Gastroesophageal sphincter (tissue), 4 donors: ENCODE measurements around the gene KRTAP22-1. TPM values are rescaled to one million over a fixed set of nuclear protein-coding genes. Genes with fewer than 3 reads are reported as not detected.

ENCODE experiments used
- ATAC-seq: fragments of 150-250 bp; one replicate; pipeline ENCODE4 v1.9.1; 2016; ENCODE audit warnings: mild to moderate bottlenecking, moderate library complexity
- H3K27ac ChIP-seq, 4 donors: fragments of 200-600 bp; sonication (generic) in 3 of 4; 1 replicate in 3 of 4; 2 replicates in 1 of 4; pipeline ENCODE4 v1.5.1; 2016 to 2019
- H3K27me3 ChIP-seq: fragments of 200-600 bp; sonication (generic); one replicate; pipeline ENCODE4 v1.5.1; 2019
- H3K36me3 ChIP-seq, 2 donors: fragments of 200-600 bp; sonication (generic); one replicate each; pipeline ENCODE4 v1.5.1; 2019; ENCODE audit warnings: control low read depth in 1 of 2
- H3K4me1 ChIP-seq, 3 donors: fragments of 200-600 bp; sonication (generic); 1 replicate in 2 of 3; 2 replicates in 1 of 3; pipeline ENCODE4 v1.5.1; 2016 to 2019; ENCODE audit warnings: control low read depth in 2 of 3
- H3K4me3 ChIP-seq, 2 donors: fragments of 200-600 bp; sonication (generic); one replicate each; pipeline ENCODE4 v1.5.1; 2019; ENCODE audit warnings: mild to moderate bottlenecking in 1 of 2, moderate library complexity in 1 of 2
- H3K9me3 ChIP-seq, 3 donors: fragments of 200-600 bp; sonication (generic); one replicate each; pipeline ENCODE4 v1.5.1; 2017 to 2019; ENCODE audit warnings: control low read depth in 2 of 3
- EP300 ChIP-seq: sonication (generic); formaldehyde crosslinking; IDR thresholded peaks from one replicate; pipeline ENCODE4 v1.6.1; 2017; ENCODE audit warnings: antibody characterized with exemption, mild to moderate bottlenecking
- POLR2A ChIP-seq, 2 donors: fragments of 450-650 bp; IDR thresholded peaks; one replicate each; pipeline ENCODE4 v1.6.1; 2017; ENCODE audit warnings: antibody characterized with exemption in 2 of 2, mild to moderate bottlenecking in 2 of 2, moderate library complexity in 1 of 2
- POLR2AphosphoS5 ChIP-seq: sonication (generic); formaldehyde crosslinking; IDR thresholded peaks from one replicate; pipeline ENCODE4 v1.6.1; 2017; ENCODE audit warnings: antibody characterized with exemption
- WGBS, 2 donors: methylation state at CpG; one replicate each; pipeline ENCODE4 v1.1.5; 2018; ENCODE audit warnings: low coverage in 1 of 2; 5-methylcytosine and 5-hydroxymethylcytosine counted together
- total RNA-seq, 4 donors: library from RNA; depleted of rRNA; stranded (reverse); fragments of >200 nt; gene quantifications; one replicate each; pipeline ENCODE4 v1.1.0, GENCODE V29; 2016
- TF ChIP-seq, protein P1 (sequence below), 4 experiments: fragments of 200-600 bp in 2 of 4; fragments of 450-650 bp in 2 of 4; sonication (generic) in 1 of 4; IDR thresholded peaks; one replicate each; pipeline ENCODE4 v1.5.1; 2017 to 2019; ENCODE audit warnings: antibody characterized with exemption in 4 of 4, mild to moderate bottlenecking in 2 of 4, moderate library complexity in 2 of 4

KRTAP22-1 gene
- total RNA-seq, 4 donors from 2014 or later: not detected

DNA sequence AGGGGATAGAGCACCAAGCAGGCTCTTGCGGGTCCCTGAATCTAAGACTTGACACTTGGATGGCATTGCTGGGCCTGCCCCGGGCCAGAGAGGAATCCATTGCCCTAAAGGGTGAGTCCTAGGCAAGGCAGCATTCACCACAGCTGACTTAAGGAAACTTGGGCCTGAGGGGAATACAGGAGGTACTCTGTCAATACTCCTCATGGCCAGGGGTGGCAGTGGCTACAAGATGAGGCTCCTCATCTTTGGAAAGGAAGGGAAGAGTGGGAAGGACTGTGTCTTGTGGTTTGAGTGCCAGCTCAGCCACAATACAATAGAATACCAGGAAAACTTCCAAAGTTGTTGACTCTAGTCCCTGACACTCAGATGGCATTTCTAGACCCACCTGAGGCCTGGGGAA, 5.1 kb downstream of the KRTAP22-1 start:
- WGBS, 2 donors: no CpG with 5 or more reads among the region's 2 CpGs

DNA sequence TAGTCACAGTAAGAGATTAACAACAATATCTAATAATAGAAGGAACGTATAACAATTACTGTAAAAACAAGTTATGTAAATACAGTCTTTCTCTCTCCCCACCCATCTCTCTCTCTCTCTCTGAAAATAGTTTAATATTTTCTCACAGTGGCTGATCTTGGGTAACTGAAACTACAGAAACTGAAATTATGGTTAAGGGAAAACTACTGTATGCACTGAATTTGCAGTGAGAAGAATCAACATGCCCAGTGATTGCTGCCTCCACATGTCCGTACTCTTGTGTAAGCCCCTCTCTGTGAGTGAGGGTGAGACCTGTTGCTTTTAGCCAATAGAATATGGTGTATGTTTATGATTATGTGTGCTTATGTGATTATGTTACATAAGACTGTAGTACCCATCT, 11.2 kb downstream of the KRTAP22-1 start:
- no peak for ATAC-seq
- TF ChIP-seq EP300 (no peak), POLR2A (IDR thresholded peaks at IDR 0.05) (no peak), POLR2AphosphoS5 (no peak)
- TF ChIP-seq, protein P1, sequence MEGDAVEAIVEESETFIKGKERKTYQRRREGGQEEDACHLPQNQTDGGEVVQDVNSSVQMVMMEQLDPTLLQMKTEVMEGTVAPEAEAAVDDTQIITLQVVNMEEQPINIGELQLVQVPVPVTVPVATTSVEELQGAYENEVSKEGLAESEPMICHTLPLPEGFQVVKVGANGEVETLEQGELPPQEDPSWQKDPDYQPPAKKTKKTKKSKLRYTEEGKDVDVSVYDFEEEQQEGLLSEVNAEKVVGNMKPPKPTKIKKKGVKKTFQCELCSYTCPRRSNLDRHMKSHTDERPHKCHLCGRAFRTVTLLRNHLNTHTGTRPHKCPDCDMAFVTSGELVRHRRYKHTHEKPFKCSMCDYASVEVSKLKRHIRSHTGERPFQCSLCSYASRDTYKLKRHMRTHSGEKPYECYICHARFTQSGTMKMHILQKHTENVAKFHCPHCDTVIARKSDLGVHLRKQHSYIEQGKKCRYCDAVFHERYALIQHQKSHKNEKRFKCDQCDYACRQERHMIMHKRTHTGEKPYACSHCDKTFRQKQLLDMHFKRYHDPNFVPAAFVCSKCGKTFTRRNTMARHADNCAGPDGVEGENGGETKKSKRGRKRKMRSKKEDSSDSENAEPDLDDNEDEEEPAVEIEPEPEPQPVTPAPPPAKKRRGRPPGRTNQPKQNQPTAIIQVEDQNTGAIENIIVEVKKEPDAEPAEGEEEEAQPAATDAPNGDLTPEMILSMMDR (IDR thresholded peaks at IDR 0.05): no peak
- Histone ChIP-seq H3K27me3 (no peaks in the 10 kb centered on the region), H3K36me3 (no peaks in the 10 kb centered on the region), H3K27ac (no peak overlapping the region), H3K4me1 (no peaks in the 10 kb centered on the region), H3K9me3 (no peaks in the 10 kb centered on the region), H3K4me3 (no peak overlapping the region)
- 66 to 71% methylated on average over 2 of the region's 2 CpGs for WGBS, 2 donors

More for the DNA sequence above, 5.1 kb downstream of the KRTAP22-1 start:
- TF ChIP-seq POLR2AphosphoS5 (no peak), EP300 (no peak), POLR2A (IDR thresholded peaks at IDR 0.05) (no peak)
- TF ChIP-seq, protein P1 (IDR thresholded peaks at IDR 0.05): no peak
- no peaks in the 10 kb centered on the region for H3K9me3 ChIP-seq
- no peak overlapping the region for H3K4me3 ChIP-seq
- H3K36me3 ChIP-seq: no peaks in the 10 kb centered on the region
- no peak overlapping the region for H3K27ac ChIP-seq
- no peak for ATAC-seq
- H3K27me3 ChIP-seq: no peaks in the 10 kb centered on the region
- no peaks in the 10 kb centered on the region for H3K4me1 ChIP-seq

DNA sequence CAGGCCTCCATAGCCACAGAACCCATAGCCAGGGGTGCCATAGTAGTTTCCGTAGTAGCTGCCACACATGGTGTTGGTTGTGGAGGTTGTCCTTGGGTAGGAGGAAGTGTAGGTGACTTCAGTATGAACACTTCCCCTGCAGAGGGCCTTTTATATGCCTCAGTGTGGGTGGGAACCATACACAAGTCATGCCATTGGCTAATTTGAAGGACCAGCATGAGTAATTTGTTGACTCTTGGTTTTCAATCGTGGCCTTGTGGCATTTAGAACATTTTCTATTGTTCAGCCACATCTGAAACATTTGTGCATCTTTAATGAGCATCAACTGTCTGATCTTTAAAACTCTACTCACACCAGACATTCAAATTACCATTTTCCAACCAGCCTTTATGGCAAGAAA, 12.9 kb downstream of the KRTAP22-1 start, which contains the start of gene KRTAP6-1:
Gene KRTAP6-1 (minus strand): TSS at position 95 of the 400 bp plus-strand sequence. CDS start 26 bp downstream, at position 69.
- Histone ChIP-seq H3K9me3 (no peaks in the 10 kb centered on the region), H3K27me3 (no peaks in the 10 kb centered on the region), H3K27ac (no peak within 1 kb of the TSS), H3K4me1 (no peaks in the 10 kb centered on the region), H3K36me3 (no peaks in the 10 kb centered on the region), H3K4me3 (no peak within 1 kb of the TSS)
- ATAC-seq: no peak
- TF ChIP-seq POLR2A (IDR thresholded peaks at IDR 0.05) (no peak), EP300 (no peak), POLR2AphosphoS5 (no peak)
- TF ChIP-seq, protein P1 (IDR thresholded peaks at IDR 0.05): no peak
- WGBS, 2 donors: 27 to 50% methylated on average over 1 of the region's 2 CpGs

DNA sequence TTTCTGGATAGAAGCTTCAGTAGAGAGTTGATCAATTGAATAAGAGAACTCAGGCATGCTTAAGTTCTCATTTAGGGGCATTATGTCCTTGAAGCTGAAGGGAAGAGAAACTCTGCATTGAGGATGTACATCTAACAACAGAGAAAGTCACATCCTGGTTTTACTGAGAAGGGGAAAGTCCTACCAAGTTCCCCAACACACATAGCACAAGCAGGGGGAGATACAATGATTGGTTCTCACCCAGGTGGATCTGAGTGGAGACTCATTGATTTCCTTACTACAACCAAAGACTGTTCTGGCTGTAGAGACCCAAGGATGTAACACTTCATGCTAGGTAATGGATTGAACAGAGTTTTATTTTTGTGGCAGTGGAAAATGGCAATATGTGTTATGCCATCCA, 14.3 kb downstream of the KRTAP22-1 start:
- H3K9me3 ChIP-seq: no peaks in the 10 kb centered on the region
- no peak for ATAC-seq
- no peaks in the 10 kb centered on the region for H3K27me3 ChIP-seq
- H3K36me3 ChIP-seq: no peaks in the 10 kb centered on the region
- TF ChIP-seq, protein P1 (IDR thresholded peaks at IDR 0.05): no peak
- no peak for TF ChIP-seq POLR2AphosphoS5
- no peak for TF ChIP-seq POLR2A (IDR thresholded peaks at IDR 0.05)
- TF ChIP-seq EP300: no peak
- H3K27ac ChIP-seq: no peak overlapping the region
- H3K4me3 ChIP-seq: no peak overlapping the region
- no peaks in the 10 kb centered on the region for H3K4me1 ChIP-seq

DNA sequence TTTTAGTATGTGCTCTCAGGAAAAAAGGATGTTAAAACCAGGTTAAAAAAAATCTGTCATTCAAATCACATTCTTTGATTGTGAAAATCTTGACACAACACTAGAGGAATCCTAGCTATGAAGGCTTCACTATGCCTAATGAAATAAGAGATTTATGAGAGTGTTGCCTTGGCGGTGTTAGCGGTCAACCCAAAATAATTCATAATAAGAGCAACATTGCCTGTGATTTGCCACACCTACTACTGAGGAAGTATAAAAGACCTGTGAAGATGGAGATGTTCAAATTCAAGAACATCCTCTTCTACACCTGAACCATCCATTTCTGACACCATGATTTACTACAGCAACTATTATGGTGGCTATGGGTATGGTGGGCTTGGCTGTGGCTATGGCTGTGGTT, 15.2 kb downstream of the KRTAP22-1 start, which contains the start of gene KRTAP20-1:
Gene KRTAP20-1 (plus strand): TSS at position 301 of the 400 bp plus-strand sequence. CDS start 30 bp downstream, at position 331.
- ATAC-seq: no peak
- 91 to 100% methylated on average over 2 of the region's 2 CpGs for WGBS, 2 donors
- Histone ChIP-seq H3K4me1 (no peaks in the 10 kb centered on the region), H3K27me3 (no peaks in the 10 kb centered on the region), H3K9me3 (no peaks in the 10 kb centered on the region), H3K36me3 (no peaks in the 10 kb centered on the region), H3K27ac (no peak within 1 kb of the TSS), H3K4me3 (no peak within 1 kb of the TSS)
- TF ChIP-seq, protein P1 (IDR thresholded peaks at IDR 0.05): no peak
- TF ChIP-seq EP300: no peak
- no peak for TF ChIP-seq POLR2AphosphoS5
- TF ChIP-seq POLR2A (IDR thresholded peaks at IDR 0.05): no peak
